ENCODE measurements around the gene MAP3K1. TPM values are rescaled to one million over a fixed set of nuclear protein-coding genes. Genes with fewer than 3 reads are reported as not detected.

The MAP3K1 gene
- total RNA-seq, 6 donors from 2014 or later, result 10.9 to 29.2 (median 23.3) TPM

DNA sequence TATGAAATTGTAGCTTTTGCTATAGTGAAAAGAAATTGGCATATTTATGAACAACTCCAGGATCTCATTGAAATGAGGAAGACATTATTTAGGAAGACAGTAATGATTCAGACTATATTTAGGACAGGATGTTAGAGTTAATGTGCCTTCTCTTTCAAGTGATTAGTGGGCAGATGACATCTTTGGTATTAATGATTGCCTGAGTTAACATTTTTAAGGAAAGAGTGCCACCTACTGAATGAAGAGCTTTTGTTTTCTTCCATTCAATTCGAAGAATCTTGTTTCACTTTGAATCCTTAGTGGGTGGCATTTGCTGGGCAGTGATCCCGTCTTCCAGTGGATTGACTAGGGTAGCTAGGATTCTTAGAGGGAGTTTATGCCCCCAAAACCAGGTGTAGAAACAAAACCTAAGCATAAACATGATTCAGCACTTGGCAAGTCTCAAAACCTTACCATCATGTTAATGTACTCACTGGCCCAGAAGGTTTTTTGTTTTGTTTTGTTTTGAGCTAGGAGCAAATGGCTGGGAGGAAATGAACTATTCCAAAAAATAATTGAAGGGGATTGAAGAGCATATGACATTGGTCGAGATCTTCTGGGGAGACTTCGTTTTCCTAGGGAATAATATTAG, 23.2 kb downstream of the MAP3K1 start:
- peak overlapping the region in 3 of 4 donors; percentile 29 to 81 (median 62) for H3K27ac ChIP-seq
- ATAC-seq (ENCODE audit: low FRiP score in 2 of 2), result peak; percentile 65 to 82
- H3K27me3 ChIP-seq, result no peaks in the 10 kb centered on the region
- H3K4me1 ChIP-seq, result peaks cover 23 to 47% (median 35%) of the 10 kb centered on the region in 4 donors
- H3K9me3 ChIP-seq, result no peaks in the 10 kb centered on the region
- no peak overlapping the region for H3K4me3 ChIP-seq
- WGBS, 2 donors, result 21 to 23% methylated on average over 4 of the region's 4 CpGs
- no peaks in the 10 kb centered on the region for H3K36me3 ChIP-seq
- no peak for TF ChIP-seq POLR2AphosphoS5 (IDR thresholded peaks at IDR 0.05)
- TF ChIP-seq, protein P1, sequence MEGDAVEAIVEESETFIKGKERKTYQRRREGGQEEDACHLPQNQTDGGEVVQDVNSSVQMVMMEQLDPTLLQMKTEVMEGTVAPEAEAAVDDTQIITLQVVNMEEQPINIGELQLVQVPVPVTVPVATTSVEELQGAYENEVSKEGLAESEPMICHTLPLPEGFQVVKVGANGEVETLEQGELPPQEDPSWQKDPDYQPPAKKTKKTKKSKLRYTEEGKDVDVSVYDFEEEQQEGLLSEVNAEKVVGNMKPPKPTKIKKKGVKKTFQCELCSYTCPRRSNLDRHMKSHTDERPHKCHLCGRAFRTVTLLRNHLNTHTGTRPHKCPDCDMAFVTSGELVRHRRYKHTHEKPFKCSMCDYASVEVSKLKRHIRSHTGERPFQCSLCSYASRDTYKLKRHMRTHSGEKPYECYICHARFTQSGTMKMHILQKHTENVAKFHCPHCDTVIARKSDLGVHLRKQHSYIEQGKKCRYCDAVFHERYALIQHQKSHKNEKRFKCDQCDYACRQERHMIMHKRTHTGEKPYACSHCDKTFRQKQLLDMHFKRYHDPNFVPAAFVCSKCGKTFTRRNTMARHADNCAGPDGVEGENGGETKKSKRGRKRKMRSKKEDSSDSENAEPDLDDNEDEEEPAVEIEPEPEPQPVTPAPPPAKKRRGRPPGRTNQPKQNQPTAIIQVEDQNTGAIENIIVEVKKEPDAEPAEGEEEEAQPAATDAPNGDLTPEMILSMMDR (IDR thresholded peaks at IDR 0.05), result peak; percentile 33 to 80 (median 60)
- no peak for DNase-seq

DNA sequence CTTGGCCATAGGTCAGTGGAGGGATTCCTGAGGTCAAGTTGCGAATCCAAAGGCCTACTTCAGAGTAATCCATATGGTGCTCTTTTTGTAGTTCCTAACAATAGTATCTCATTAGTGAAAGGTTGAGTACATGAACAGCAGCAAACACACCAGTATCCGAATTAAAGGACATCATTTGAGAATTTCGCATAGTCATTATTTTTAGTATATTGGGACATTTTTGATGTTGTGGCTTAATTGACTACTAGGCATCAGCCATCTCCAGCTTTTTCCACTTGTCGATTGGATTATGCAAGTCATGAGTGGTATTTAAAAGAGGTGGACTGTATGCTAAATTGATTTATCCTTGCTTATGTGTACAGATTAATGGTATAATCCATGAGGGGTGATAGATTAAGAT, 23.7 kb downstream of the MAP3K1 start:
- 78 to 85% methylated on average over 4 of the region's 4 CpGs for WGBS, 2 donors
- DNase-seq (no peak), ATAC-seq (ENCODE audit: low FRiP score in 2 of 2) (no peak)
- no peak overlapping the region for H3K4me3 ChIP-seq
- H3K27ac ChIP-seq, result peak overlapping the region in 3 of 4 donors; percentile 29 to 81 (median 62)
- no peaks in the 10 kb centered on the region for H3K36me3 ChIP-seq
- no peak for TF ChIP-seq POLR2A (IDR thresholded peaks at IDR 0.05)
- TF ChIP-seq POLR2AphosphoS5 (IDR thresholded peaks at IDR 0.05), result no peak
- TF ChIP-seq, protein P1 (IDR thresholded peaks at IDR 0.05), result no peak
- no peak for TF ChIP-seq EP300 (IDR thresholded peaks at IDR 0.05)
- peaks cover 20 to 43% (median 33%) of the 10 kb centered on the region in 4 donors for H3K4me1 ChIP-seq
- H3K9me3 ChIP-seq, result no peaks in the 10 kb centered on the region
- H3K27me3 ChIP-seq, result no peaks in the 10 kb centered on the region

DNA sequence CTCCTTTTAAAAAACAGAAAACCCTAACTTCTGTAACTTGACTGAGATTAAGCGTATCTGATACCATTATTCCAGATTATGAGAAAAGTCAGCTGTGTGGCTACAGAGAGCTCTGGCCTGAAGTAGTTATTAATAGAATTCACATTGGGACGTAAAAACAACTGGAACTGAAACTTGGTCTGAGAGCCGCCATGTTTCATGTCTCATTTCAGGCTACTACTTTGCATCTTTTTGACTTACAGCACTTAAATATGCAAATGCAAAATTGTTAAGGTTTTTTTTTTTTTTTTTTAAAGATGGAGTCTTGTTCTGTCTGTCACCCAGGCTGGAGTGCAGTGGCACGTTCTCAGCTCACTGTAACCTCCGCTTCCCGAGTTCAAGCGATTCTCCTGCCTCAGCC, 25.2 kb downstream of the MAP3K1 start:
- no peak for DNase-seq
- H3K4me3 ChIP-seq, result no peak overlapping the region
- no peaks in the 10 kb centered on the region for H3K27me3 ChIP-seq
- no peaks in the 10 kb centered on the region for H3K9me3 ChIP-seq
- ATAC-seq (ENCODE audit: low FRiP score in 2 of 2), result no peak
- H3K27ac ChIP-seq, result no peak overlapping the region
- H3K4me1 ChIP-seq, result peaks cover 30 to 53% (median 44%) of the 10 kb centered on the region in 4 donors
- H3K36me3 ChIP-seq, result no peaks in the 10 kb centered on the region
- TF ChIP-seq EP300 (IDR thresholded peaks at IDR 0.05), result no peak
- TF ChIP-seq, protein P1 (IDR thresholded peaks at IDR 0.05), result no peak
- TF ChIP-seq POLR2AphosphoS5 (IDR thresholded peaks at IDR 0.05), result no peak
- TF ChIP-seq POLR2A (IDR thresholded peaks at IDR 0.05), result no peak
- WGBS, 2 donors, result 81 to 84% methylated on average over 7 of the region's 7 CpGs

DNA sequence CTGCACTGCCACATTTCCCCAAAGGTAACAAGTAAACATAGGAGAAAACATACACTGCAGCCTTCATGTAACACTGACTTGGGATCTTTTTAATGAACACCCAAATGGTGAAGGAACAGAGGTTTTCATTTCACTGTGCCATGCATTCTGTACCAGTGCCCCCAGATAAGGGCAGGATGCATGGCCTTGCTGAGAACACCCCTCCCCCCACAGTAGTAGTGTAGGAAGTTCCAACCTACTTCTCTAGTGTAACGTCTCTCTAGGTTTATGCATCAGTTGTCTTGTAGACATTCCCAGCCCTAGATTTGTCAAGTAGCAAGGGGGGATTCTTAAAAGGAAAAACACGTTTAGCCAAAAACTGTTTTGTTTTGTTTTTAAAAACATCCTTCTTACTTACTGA, 29.9 kb downstream of the MAP3K1 start:
- WGBS, 2 donors, result 40 to 45% methylated on average over 2 of the region's 2 CpGs
- ATAC-seq (ENCODE audit: low FRiP score in 2 of 2) (no peak), DNase-seq (no peak)
- H3K36me3 ChIP-seq, result no peaks in the 10 kb centered on the region
- H3K4me3 ChIP-seq, result no peak overlapping the region
- no peaks in the 10 kb centered on the region for H3K27me3 ChIP-seq
- peak overlapping the region in 1 of 4 donors; percentile 5 for H3K27ac ChIP-seq
- H3K9me3 ChIP-seq, result no peaks in the 10 kb centered on the region
- TF ChIP-seq, protein P1 (IDR thresholded peaks at IDR 0.05), result no peak
- no peak for TF ChIP-seq POLR2AphosphoS5 (IDR thresholded peaks at IDR 0.05)
- no peak for TF ChIP-seq POLR2A (IDR thresholded peaks at IDR 0.05)
- no peak for TF ChIP-seq EP300 (IDR thresholded peaks at IDR 0.05)
- peaks cover 29 to 62% (median 51%) of the 10 kb centered on the region in 4 donors for H3K4me1 ChIP-seq

Measured in upper lobe of left lung (tissue), 6 donors.